Measurements from ENCODE around the gene UBE2QL1. TPM values are rescaled to one million over a fixed set of nuclear protein-coding genes. Genes with fewer than 3 reads are reported as not detected.

The UBE2QL1 gene
- total RNA-seq, 1 donor: not detected

- H3K4me3 ChIP-seq (ENCODE audit: low read depth, low read length): no peak overlapping the region
- TF ChIP-seq CTCF (IDR thresholded peaks at IDR 0.05; ENCODE audit: insufficient read depth, low read depth, low read length): no peak
Measured at GRCh38 chr5:6453937-6454560, 5.4 kb downstream of the UBE2QL1 start.

GRCh38 chr5:6454628-6455053 is 6.0 kb downstream of the UBE2QL1 start:
- TF ChIP-seq CTCF (IDR thresholded peaks at IDR 0.05; ENCODE audit: insufficient read depth, low read depth, low read length): no peak
- no peak overlapping the region for H3K4me3 ChIP-seq (ENCODE audit: low read depth, low read length)
- no peak for DNase-seq (ENCODE audit: low read depth)

More at GRCh38 chr5:6453937-6454560, 5.4 kb downstream of the UBE2QL1 start:
- no peak for DNase-seq (ENCODE audit: low read depth)

- DNase-seq (ENCODE audit: low read depth): no peak
- TF ChIP-seq CTCF (IDR thresholded peaks at IDR 0.05; ENCODE audit: insufficient read depth, low read depth, low read length): no peak
- no peak overlapping the region for H3K4me3 ChIP-seq (ENCODE audit: low read depth, low read length)
Measured at GRCh38 chr5:6455571-6456200, 7.0 kb downstream of the UBE2QL1 start.

GRCh38 chr5:6456766-6457370 is 8.2 kb downstream of the UBE2QL1 start:
- no peak for TF ChIP-seq CTCF (IDR thresholded peaks at IDR 0.05; ENCODE audit: insufficient read depth, low read depth, low read length)
- DNase-seq (ENCODE audit: low read depth): no peak

GRCh38 chr5:6457592-6457991 is 8.9 kb downstream of the UBE2QL1 start:
- H3K4me3 ChIP-seq (ENCODE audit: low read depth, low read length): no peak overlapping the region
- no peak for DNase-seq (ENCODE audit: low read depth)
- no peak for TF ChIP-seq CTCF (IDR thresholded peaks at IDR 0.05; ENCODE audit: insufficient read depth, low read depth, low read length)

More at GRCh38 chr5:6456766-6457370, 8.2 kb downstream of the UBE2QL1 start:
- H3K4me3 ChIP-seq (ENCODE audit: low read depth, low read length): no peak overlapping the region

- no peak overlapping the region for H3K4me3 ChIP-seq (ENCODE audit: low read depth, low read length)
- DNase-seq (ENCODE audit: low read depth): no peak
- no peak for TF ChIP-seq CTCF (IDR thresholded peaks at IDR 0.05; ENCODE audit: insufficient read depth, low read depth, low read length)
Measured at GRCh38 chr5:6458833-6459232, 10.2 kb downstream of the UBE2QL1 start.

All from fibroblast of villous mesenchyme (primary cell).